Measurements from ENCODE around the gene NSF.
"Not testable (repeated sequence)": the region's sequence is repeated elsewhere in the genome, so short reads cannot be mapped to it uniquely, and the experiment has no call there.

- not testable (repeated sequence) for TF ChIP-seq POLR2A, CTCF, EP300 (IDR thresholded peaks at IDR 0.05)
Observed at GRCh38 chr17:46603125-46603524, 12.7 kb downstream of the NSF start.
